Neuronal stem cell (in vitro differentiated cells): ENCODE data around the gene EGFL8.

ENCODE experiments used
- DNase-seq: peaks from one replicate; pipeline ENCODE4 v3.0.0-alpha.2; 2013; ENCODE audit warnings: low spot score
- H2AFZ ChIP-seq: one replicate; pipeline ENCODE4 v1.6.1; 2013; ENCODE audit warnings: mild to moderate bottlenecking, low read length, inconsistent platforms
- H2AK5ac ChIP-seq: 2 replicates; pipeline ENCODE4 v1.6.1; 2013; ENCODE audit warnings: low read depth, mild to moderate bottlenecking, inconsistent platforms, low read length, moderate library complexity, mixed read lengths
- H2BK120ac ChIP-seq: 2 replicates; pipeline ENCODE4 v1.6.1; 2013; ENCODE audit warnings: low read depth, mild to moderate bottlenecking, inconsistent platforms, low read length, moderate library complexity, mixed read lengths
- H2BK12ac ChIP-seq: one replicate; pipeline ENCODE4 v1.6.1; 2013; ENCODE audit warnings: low read length, inconsistent platforms
- H2BK15ac ChIP-seq: 2 replicates; pipeline ENCODE4 v1.6.1; 2013; ENCODE audit warnings: mild to moderate bottlenecking, low read length, inconsistent platforms, mixed read lengths
- H2BK5ac ChIP-seq: one replicate; pipeline ENCODE4 v1.6.1; 2013; ENCODE audit warnings: inconsistent platforms, mild to moderate bottlenecking, low read length, moderate library complexity
- H3K14ac ChIP-seq: one replicate; pipeline ENCODE4 v1.6.1; 2013; ENCODE audit warnings: low read length, inconsistent platforms
- H3K18ac ChIP-seq: 2 replicates; pipeline ENCODE4 v1.6.1; 2013; ENCODE audit warnings: low read length, inconsistent platforms
- H3K23ac ChIP-seq: 2 replicates; pipeline ENCODE4 v1.6.1; 2013; ENCODE audit warnings: low read depth, mild to moderate bottlenecking, mixed read lengths, low read length, inconsistent platforms; ENCODE audit not compliant: poor library complexity
- H3K27ac ChIP-seq: replicated peaks from 3 replicates; pipeline ENCODE4 v1.5.1; 2013; ENCODE audit warnings: low read length, inconsistent platforms
- H3K27me3 ChIP-seq, 3 experiments: 2 replicates each; pipeline ENCODE4 v1.6.1; 2013; ENCODE audit warnings: low read length in 3 of 3, mild to moderate bottlenecking in 2 of 3, inconsistent platforms in 1 of 3, low read depth in 1 of 3, mixed read lengths in 1 of 3, moderate library complexity in 1 of 3; ENCODE audit not compliant: control insufficient read depth in 3 of 3, insufficient read depth in 3 of 3
- H3K36me3 ChIP-seq, 2 donors: replicated peaks in 1 of 2; 2 replicates each; pipeline ENCODE4 v1.6.1; 2013; ENCODE audit warnings: low read length in 2 of 2; ENCODE audit not compliant: control insufficient read depth in 2 of 2, insufficient read depth in 2 of 2
- H3K4ac ChIP-seq: 2 replicates; pipeline ENCODE4 v1.6.1; 2013; ENCODE audit warnings: inconsistent platforms, mild to moderate bottlenecking, low read length, moderate library complexity
- H3K4me1 ChIP-seq, 2 donors: 1 replicate in 1 of 2; 2 replicates in 1 of 2; pipeline ENCODE4 v1.6.1; 2013; ENCODE audit warnings: low read length in 2 of 2, low read depth in 1 of 2; ENCODE audit not compliant: control insufficient read depth in 2 of 2, insufficient read depth in 1 of 2
- H3K4me2 ChIP-seq: one replicate; pipeline ENCODE4 v1.6.1; 2013; ENCODE audit warnings: mild to moderate bottlenecking, low read length, inconsistent platforms; ENCODE audit not compliant: insufficient read depth, poor library complexity, severe bottlenecking
- H3K4me3 ChIP-seq, 2 donors: 2 replicates each; pipeline ENCODE4 v1.5.1; 2013; ENCODE audit warnings: low read length in 2 of 2, mild to moderate bottlenecking in 2 of 2, inconsistent platforms in 1 of 2, moderate library complexity in 1 of 2
- H3K79me1 ChIP-seq: one replicate; pipeline ENCODE4 v1.6.1; 2013; ENCODE audit warnings: low read depth, mild to moderate bottlenecking, inconsistent platforms, low read length, moderate library complexity
- H3K9ac ChIP-seq: one replicate; pipeline ENCODE4 v1.6.1; 2013; ENCODE audit warnings: mild to moderate bottlenecking, low read depth, low read length, inconsistent platforms; ENCODE audit not compliant: poor library complexity
- H3K9me3 ChIP-seq, 2 donors: replicated peaks in 1 of 2; 2 replicates each; pipeline versions ENCODE3 to v1.6.1; 2013; ENCODE audit warnings: low read length in 2 of 2, mild to moderate bottlenecking in 2 of 2, inconsistent platforms in 1 of 2, low read depth in 1 of 2, mixed read lengths in 1 of 2, moderate library complexity in 1 of 2; ENCODE audit not compliant: control insufficient read depth in 2 of 2, insufficient read depth in 1 of 2
- H4K8ac ChIP-seq: one replicate; pipeline ENCODE4 v1.6.1; 2013; ENCODE audit warnings: low read depth, mild to moderate bottlenecking, inconsistent platforms, low read length, moderate library complexity
- H4K91ac ChIP-seq: one replicate; pipeline ENCODE4 v1.6.1; 2013; ENCODE audit warnings: low read length, low read depth, mild to moderate bottlenecking, inconsistent platforms; ENCODE audit not compliant: poor library complexity
- WGBS, 2 donors: extraction: QIAGEN DNeasy Blood & Tissue Kit; methylation state at CpG; one replicate each; pipeline ENCODE4 v1.1.7; 2013; ENCODE audit warnings: missing lambda C conversion rate in 2 of 2, mixed read lengths in 1 of 2; ENCODE audit not compliant: insufficient read length in 2 of 2, insufficient replicate concordance in 1 of 2; ENCODE audit errors: extremely low coverage in 2 of 2; 5-methylcytosine and 5-hydroxymethylcytosine counted together

Gene EGFL8

GRCh38 chr6:32177183-32177787, 12.9 kb downstream of the EGFL8 start:
- peak overlapping the region; percentile 73 for H3K18ac ChIP-seq
- H3K4me1 ChIP-seq = peaks cover 9 to 16% of the 10 kb centered on the region in 2 donors
- H2AK5ac ChIP-seq = no peak overlapping the region
- no peaks in the 10 kb centered on the region for H3K9me3 ChIP-seq
- peaks cover 12 to 37% of the 10 kb centered on the region in 2 donors for H3K36me3 ChIP-seq
- peak overlapping the region; percentile 72 for H3K4me3 ChIP-seq
- H2BK15ac ChIP-seq = no peak overlapping the region
- peak overlapping the region; percentile 13 for H2BK5ac ChIP-seq
- H3K79me1 ChIP-seq = peaks cover 3% of the 10 kb centered on the region
- H2BK120ac ChIP-seq = no peak overlapping the region
- no peak overlapping the region for H3K14ac ChIP-seq
- no peak for DNase-seq
- peak overlapping the region; percentile 73 for H3K9ac ChIP-seq
- peak overlapping the region; percentile 99 for H3K27ac ChIP-seq
- no peak overlapping the region for H3K23ac ChIP-seq
- H3K4ac ChIP-seq = no peak overlapping the region
- no peak overlapping the region for H4K91ac ChIP-seq
- H4K8ac ChIP-seq = no peak overlapping the region
- H2BK12ac ChIP-seq = no peak overlapping the region
- WGBS, 2 donors = no CpG with 5 or more reads among the region's 20 CpGs
- H3K27me3 ChIP-seq = no peaks in the 10 kb centered on the region
- H2AFZ ChIP-seq = peak overlapping the region; percentile 53
- peak overlapping the region; percentile 68 for H3K4me2 ChIP-seq

DNA sequence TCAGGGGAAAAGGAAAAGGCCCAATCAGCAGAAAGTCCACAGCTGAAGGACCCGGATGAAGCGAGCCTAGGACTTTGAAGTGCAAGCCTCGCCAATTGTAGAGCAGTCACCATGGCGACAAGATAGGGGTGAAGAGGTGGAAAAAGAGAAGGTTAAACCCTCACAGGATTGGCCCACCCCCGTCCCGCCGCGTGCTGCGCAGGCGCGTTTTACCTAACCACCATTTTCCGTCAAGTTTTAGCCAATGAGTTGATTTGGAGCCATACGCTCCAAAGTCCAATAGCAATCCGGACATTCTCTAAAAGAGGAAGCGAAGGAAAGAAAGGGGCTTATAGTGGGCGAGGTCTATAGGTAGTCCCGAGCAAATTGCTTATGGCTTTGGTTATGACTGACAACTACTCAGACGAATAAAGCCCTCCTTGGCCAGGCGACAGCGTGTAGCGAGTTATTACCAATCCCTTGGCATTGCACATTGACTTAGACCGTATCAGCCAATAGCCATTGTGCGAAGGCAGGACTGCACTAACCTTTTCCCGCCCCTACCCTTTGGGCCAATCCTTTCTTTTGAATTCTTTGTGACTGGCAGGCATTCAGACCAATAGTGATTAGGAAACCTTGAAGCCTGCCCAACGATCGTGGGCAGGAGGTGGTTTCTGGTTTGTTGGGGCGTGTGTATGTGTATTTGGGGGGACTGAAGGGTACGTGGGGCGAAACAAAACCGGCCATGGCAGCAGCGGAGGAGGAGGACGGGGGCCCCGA, 13.6 kb downstream of the EGFL8 start, which contains the start of gene RNF5:
TSS of gene RNF5 (plus strand) at position 618 of the 759 bp plus-strand sequence. CDS start at position 725, 107 bp downstream.
- Histone ChIP-seq H4K8ac (no peak within 1 kb of the TSS), H2BK120ac (no peak within 1 kb of the TSS), H3K18ac (peak within 1 kb of the TSS; percentile 58), H2BK15ac (peak within 1 kb of the TSS; percentile 1), H3K9ac (peak within 1 kb of the TSS; percentile 78), H3K4me1 (peaks cover 9 to 16% of the 10 kb centered on the region in 2 donors), H3K14ac (no peak within 1 kb of the TSS), H3K9me3 (no peaks in the 10 kb centered on the region), H2AFZ (peak within 1 kb of the TSS; percentile 55), H3K27ac (peak within 1 kb of the TSS; percentile 99), H4K91ac (no peak within 1 kb of the TSS), H3K4me2 (peak within 1 kb of the TSS; percentile 68), H3K36me3 (peaks cover 18 to 44% of the 10 kb centered on the region in 2 donors), H2BK5ac (peak within 1 kb of the TSS; percentile 84), H2AK5ac (no peak within 1 kb of the TSS), H3K79me1 (peaks cover 3% of the 10 kb centered on the region), H3K27me3 (no peaks in the 10 kb centered on the region), H3K4ac (no peak within 1 kb of the TSS), H2BK12ac (no peak within 1 kb of the TSS), H3K23ac (peak within 1 kb of the TSS; percentile 39), H3K4me3 (peak within 1 kb of the TSS; percentile 72 to 86)
- WGBS, 2 donors = no CpG with 5 or more reads among the region's 33 CpGs
- peak; percentile 100 for DNase-seq

DNA sequence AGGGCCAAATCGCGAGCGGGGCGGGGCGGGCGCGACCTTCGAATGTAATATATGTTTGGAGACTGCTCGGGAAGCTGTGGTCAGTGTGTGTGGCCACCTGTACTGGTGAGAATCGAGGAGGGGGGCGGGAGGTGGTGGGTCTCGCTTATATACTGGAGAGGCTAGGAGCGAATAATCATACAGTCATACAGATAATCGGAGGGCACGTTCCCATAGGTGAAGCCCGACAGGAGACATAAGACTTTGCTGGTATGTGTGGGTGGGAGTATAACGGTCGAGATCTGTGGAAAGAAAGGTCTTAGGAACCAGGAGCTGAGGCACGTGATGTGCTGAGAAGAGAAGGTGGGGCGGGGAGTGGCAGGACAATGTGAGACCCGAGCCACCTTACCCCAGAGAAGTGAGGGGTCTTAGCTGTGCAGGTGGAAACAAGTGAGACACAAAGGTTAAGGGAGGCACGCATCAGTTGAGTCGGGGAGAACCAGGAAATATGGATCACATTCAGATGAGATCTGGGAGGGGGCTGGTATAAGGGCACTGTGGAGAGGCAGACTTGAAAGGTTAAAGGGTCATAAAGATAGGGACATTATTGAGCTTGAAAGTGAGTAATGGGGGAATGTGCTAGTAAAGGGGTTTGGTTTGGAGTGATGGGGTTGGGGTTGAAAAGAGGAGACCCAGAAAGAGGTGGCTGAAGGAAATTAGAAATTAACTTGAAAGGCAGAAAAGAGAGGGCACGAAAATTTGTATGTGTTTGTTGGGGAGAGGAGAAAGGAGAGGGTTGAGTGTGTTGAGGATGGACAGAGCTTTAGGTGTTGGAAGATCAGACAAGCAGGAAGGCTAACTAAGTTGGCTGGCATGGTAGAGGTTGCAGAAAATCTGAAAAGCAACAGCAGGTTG, 14.4 kb downstream of the EGFL8 start:
- Histone ChIP-seq H2BK120ac (no peak overlapping the region), H4K91ac (no peak overlapping the region), H2BK15ac (peak overlapping the region; percentile 1), H3K27me3 (no peaks in the 10 kb centered on the region), H3K79me1 (peaks cover 3% of the 10 kb centered on the region), H3K36me3 (peaks cover 25 to 48% of the 10 kb centered on the region in 2 donors), H2AK5ac (no peak overlapping the region), H4K8ac (no peak overlapping the region), H3K18ac (peak overlapping the region; percentile 58), H3K4ac (no peak overlapping the region), H3K9me3 (no peaks in the 10 kb centered on the region), H3K14ac (no peak overlapping the region), H3K4me1 (peaks cover 9 to 16% of the 10 kb centered on the region in 2 donors), H3K4me3 (peak overlapping the region; percentile 72 to 86), H2AFZ (peak overlapping the region; percentile 48), H3K9ac (peak overlapping the region; percentile 78), H3K27ac (peak overlapping the region; percentile 45), H2BK5ac (peak overlapping the region; percentile 84), H3K4me2 (peak overlapping the region; percentile 63), H3K23ac (peak overlapping the region; percentile 39), H2BK12ac (no peak overlapping the region)
- no peak for DNase-seq
- 100% methylated on average over 1 of the region's 24 CpGs for WGBS, 2 donors
